GM21723 (cell line): ENCODE data around the gene ARL10.

ENCODE experiments used
- ATAC-seq: cut with Tn5 transposase; IDR thresholded peaks from one replicate; pipeline ENCODE4 v1.9.1; 2021; ENCODE audit warnings: mild to moderate bottlenecking, moderate library complexity; ENCODE audit not compliant: unreplicated experiment

Gene ARL10

GRCh38 chr5:176365351-176366231 lies at the start of gene ARL10:
ARL10 (plus strand) TSS chr5:176365487; CDS start chr5:176365564, 77 bp downstream.
- peak; percentile 34 for ATAC-seq

- no peak for ATAC-seq
Measured at GRCh38 chr5:176317534-176318374, 47.5 kb upstream of the ARL10 start.

- ATAC-seq = no peak
Measured at GRCh38 chr5:176319827-176320554, 45.3 kb upstream of the ARL10 start.

- no peak for ATAC-seq
Measured at GRCh38 chr5:176320577-176320976, 44.7 kb upstream of the ARL10 start.

GRCh38 chr5:176334031-176334770 lies 31.1 kb upstream of the ARL10 start:
- ATAC-seq = no peak

GRCh38 chr5:176337913-176338312 lies 27.4 kb upstream of the ARL10 start:
- no peak for ATAC-seq

GRCh38 chr5:176339304-176339703 lies 26.0 kb upstream of the ARL10 start:
- no peak for ATAC-seq

- ATAC-seq = no peak
Measured at GRCh38 chr5:176341325-176342157, 23.7 kb upstream of the ARL10 start.

- no peak for ATAC-seq
Measured at GRCh38 chr5:176342158-176342483, 23.2 kb upstream of the ARL10 start.

GRCh38 chr5:176342766-176343458 lies 22.4 kb upstream of the ARL10 start:
- ATAC-seq = no peak

GRCh38 chr5:176350416-176350815 lies 14.9 kb upstream of the ARL10 start:
- no peak for ATAC-seq

GRCh38 chr5:176352116-176352878 lies 13.0 kb upstream of the ARL10 start:
- ATAC-seq = peak; percentile 65

- no peak for ATAC-seq
Measured at GRCh38 chr5:176353533-176353932, 11.8 kb upstream of the ARL10 start.

- no peak for ATAC-seq
Measured at GRCh38 chr5:176355400-176356178, 9.7 kb upstream of the ARL10 start.

GRCh38 chr5:176356179-176356566 lies 9.1 kb upstream of the ARL10 start:
- no peak for ATAC-seq

- ATAC-seq = no peak
Measured at GRCh38 chr5:176359658-176360057, 5.6 kb upstream of the ARL10 start.

GRCh38 chr5:176360894-176361436 lies 4.3 kb upstream of the ARL10 start:
- peak; percentile 4 for ATAC-seq
